ENCODE measurements around the gene RERE. TPM values are rescaled to one million over a fixed set of nuclear protein-coding genes. Genes with fewer than 3 reads are reported as not detected.

Gene RERE
- total RNA-seq, 4 donors from 2014 or later: 51.2 to 1,226 (median 253) TPM

GRCh38 chr1:8712413-8713231, 104.8 kb downstream of the RERE start:
- Histone ChIP-seq H3K27ac (peak overlapping the region; percentile 65 to 80), H3K36me3 (no peaks in the 10 kb centered on the region), H3K9me3 (no peaks in the 10 kb centered on the region), H3K4me1 (peaks cover 0 to 5% of the 10 kb centered on the region in 2 donors), H3K27me3 (no peaks in the 10 kb centered on the region), H3K4me3 (no peak overlapping the region)
- DNase-seq: no peak
- intact Hi-C loops (cut with DNase I; ENCODE audit: low total_unique reads): no loop called here
- TF ChIP-seq CTCF (IDR thresholded peaks at IDR 0.05) (no peak), POLR2A (IDR thresholded peaks at IDR 0.05) (no peak)

GRCh38 chr1:8711873-8712412, 105.5 kb downstream of the RERE start:
- no peaks in the 10 kb centered on the region for H3K9me3 ChIP-seq
- H3K4me1 ChIP-seq: peaks cover 3 to 5% of the 10 kb centered on the region in 2 donors
- no peaks in the 10 kb centered on the region for H3K27me3 ChIP-seq
- TF ChIP-seq CTCF (IDR thresholded peaks at IDR 0.05) (no peak), POLR2A (IDR thresholded peaks at IDR 0.05) (no peak)
- H3K36me3 ChIP-seq: no peaks in the 10 kb centered on the region
- no peak overlapping the region for H3K4me3 ChIP-seq
- no peak for DNase-seq
- intact Hi-C loops (cut with DNase I; ENCODE audit: low total_unique reads): no loop called here
- H3K27ac ChIP-seq: peak overlapping the region; percentile 65 to 80

- DNase-seq: no peak
- Histone ChIP-seq H3K36me3 (no peaks in the 10 kb centered on the region), H3K4me1 (peaks cover 4 to 5% of the 10 kb centered on the region in 2 donors), H3K9me3 (no peaks in the 10 kb centered on the region), H3K27me3 (no peaks in the 10 kb centered on the region), H3K4me3 (no peak overlapping the region), H3K27ac (peak overlapping the region in 1 of 2 donors; percentile 80)
- intact Hi-C loops (cut with DNase I; ENCODE audit: low total_unique reads): no loop called here
- TF ChIP-seq POLR2A (IDR thresholded peaks at IDR 0.05) (no peak), CTCF (IDR thresholded peaks at IDR 0.05) (no peak)
Measured at GRCh38 chr1:8711151-8711550, 106.3 kb downstream of the RERE start.

GRCh38 chr1:8708259-8708658, 109.2 kb downstream of the RERE start:
- intact Hi-C loops (cut with DNase I; ENCODE audit: low total_unique reads): no loop called here
- Histone ChIP-seq H3K27me3 (no peaks in the 10 kb centered on the region), H3K4me3 (no peak overlapping the region), H3K4me1 (peaks cover 4 to 5% of the 10 kb centered on the region in 2 donors), H3K9me3 (no peaks in the 10 kb centered on the region), H3K27ac (no peak overlapping the region), H3K36me3 (no peaks in the 10 kb centered on the region)
- TF ChIP-seq POLR2A (IDR thresholded peaks at IDR 0.05): no peak
- TF ChIP-seq CTCF (IDR thresholded peaks at IDR 0.05): no peak
- no peak for DNase-seq

GRCh38 chr1:8706995-8707396, 110.4 kb downstream of the RERE start:
- Histone ChIP-seq H3K27me3 (no peaks in the 10 kb centered on the region), H3K9me3 (no peaks in the 10 kb centered on the region), H3K27ac (peak overlapping the region; percentile 2 to 34), H3K4me1 (peaks cover 0 to 4% of the 10 kb centered on the region in 2 donors), H3K36me3 (no peaks in the 10 kb centered on the region), H3K4me3 (no peak overlapping the region)
- intact Hi-C loops (cut with DNase I; ENCODE audit: low total_unique reads): no loop called here
- TF ChIP-seq POLR2A (IDR thresholded peaks at IDR 0.05) (no peak), CTCF (IDR thresholded peaks at IDR 0.05) (no peak)
- DNase-seq: no peak

All from uterus (tissue), 4 donors.